Endothelial cell of umbilical vein (primary cell): ENCODE measurements around the gene CAPN5.

ENCODE experiments used
- EZH2 ChIP-seq: IDR thresholded peaks from 2 replicates; pipeline ENCODE4 v1.6.1; 2012; ENCODE audit warnings: borderline replicate concordance, low read depth, mild to moderate bottlenecking, moderate library complexity, low read length, inconsistent platforms; ENCODE audit not compliant: severe bottlenecking
- JUN ChIP-seq: IDR thresholded peaks from 2 replicates; pipeline ENCODE4 v1.6.1; 2011; ENCODE audit warnings: borderline replicate concordance, low read depth; ENCODE audit not compliant: insufficient read length, insufficient read depth
- MYC ChIP-seq: IDR thresholded peaks from one replicate; pipeline ENCODE4 v1.6.1; 2011; ENCODE audit warnings: mild to moderate bottlenecking, low read depth, low read length
- POLR2A ChIP-seq: IDR thresholded peaks from 2 replicates; pipeline ENCODE4 v1.6.1; 2012; ENCODE audit warnings: low read depth, mild to moderate bottlenecking, control low read depth, low read length
- TF ChIP-seq, protein P1 (sequence below), 2 donors: IDR thresholded peaks; 1 replicate in 1 of 2; 2 replicates in 1 of 2; pipeline ENCODE4 v1.5.1; 2011; ENCODE audit warnings: low read length in 2 of 2, mild to moderate bottlenecking in 2 of 2, moderate library complexity in 2 of 2, control low read depth in 1 of 2, inconsistent platforms in 1 of 2, low read depth in 1 of 2; ENCODE audit not compliant: insufficient read depth in 1 of 2; ENCODE audit errors: extremely low read depth in 1 of 2

DNA sequence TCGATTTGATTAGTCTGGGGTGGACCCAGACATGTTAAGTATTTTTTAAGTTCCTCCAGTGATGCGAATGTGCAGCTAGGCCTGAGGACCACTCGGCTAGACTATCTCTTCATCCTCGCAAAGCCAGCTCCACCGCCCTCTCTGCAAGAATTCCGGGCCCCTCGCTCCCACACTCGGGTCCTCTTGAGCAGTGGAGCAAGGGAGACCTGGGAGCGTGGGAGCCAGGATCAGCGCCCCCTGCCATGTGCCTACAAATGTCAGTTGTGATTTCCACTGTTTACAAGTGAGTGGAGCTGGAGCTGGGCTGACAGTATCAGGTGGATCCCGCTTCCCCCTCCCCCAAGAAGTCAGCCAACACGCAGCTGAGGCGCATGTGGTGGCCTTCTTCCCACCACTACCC lies 25.9 kb upstream of the CAPN5 start:
- TF ChIP-seq, protein P1, sequence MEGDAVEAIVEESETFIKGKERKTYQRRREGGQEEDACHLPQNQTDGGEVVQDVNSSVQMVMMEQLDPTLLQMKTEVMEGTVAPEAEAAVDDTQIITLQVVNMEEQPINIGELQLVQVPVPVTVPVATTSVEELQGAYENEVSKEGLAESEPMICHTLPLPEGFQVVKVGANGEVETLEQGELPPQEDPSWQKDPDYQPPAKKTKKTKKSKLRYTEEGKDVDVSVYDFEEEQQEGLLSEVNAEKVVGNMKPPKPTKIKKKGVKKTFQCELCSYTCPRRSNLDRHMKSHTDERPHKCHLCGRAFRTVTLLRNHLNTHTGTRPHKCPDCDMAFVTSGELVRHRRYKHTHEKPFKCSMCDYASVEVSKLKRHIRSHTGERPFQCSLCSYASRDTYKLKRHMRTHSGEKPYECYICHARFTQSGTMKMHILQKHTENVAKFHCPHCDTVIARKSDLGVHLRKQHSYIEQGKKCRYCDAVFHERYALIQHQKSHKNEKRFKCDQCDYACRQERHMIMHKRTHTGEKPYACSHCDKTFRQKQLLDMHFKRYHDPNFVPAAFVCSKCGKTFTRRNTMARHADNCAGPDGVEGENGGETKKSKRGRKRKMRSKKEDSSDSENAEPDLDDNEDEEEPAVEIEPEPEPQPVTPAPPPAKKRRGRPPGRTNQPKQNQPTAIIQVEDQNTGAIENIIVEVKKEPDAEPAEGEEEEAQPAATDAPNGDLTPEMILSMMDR (IDR thresholded peaks at IDR 0.05; ENCODE audit: extremely low read depth in 1 of 2, insufficient read depth in 1 of 2, low read depth in 1 of 2, low read length in 2 of 2): no peak
- no peak for TF ChIP-seq EZH2
- no peak for TF ChIP-seq JUN
- no peak for TF ChIP-seq POLR2A
- no peak for TF ChIP-seq MYC
